BLaER1 treated with 17β-estradiol and CSF1 and Interleukin-3, amounts not matched to agents 10 nM and 100 nM (cell line): Measurements from ENCODE around the gene TMEM69.
"Not testable (repeated sequence)": the region's sequence is repeated elsewhere in the genome, so short reads cannot be mapped to it uniquely, and the experiment has no call there.

ENCODE experiments used
- H3K27ac ChIP-seq, 11 experiments: shearing (Covaris generic); formaldehyde crosslinking; 2 replicates each; pipeline ENCODE4 v1.8.1; 2022
- H3K27me3 ChIP-seq, 11 experiments: shearing (Covaris generic); formaldehyde crosslinking; 2 replicates each; pipeline ENCODE4 v1.8.1; 2022
- H3K36me3 ChIP-seq, 11 experiments: shearing (Covaris generic); formaldehyde crosslinking; 2 replicates each; pipeline ENCODE4 v1.8.1; 2022
- H3K4me1 ChIP-seq, 10 experiments: shearing (Covaris generic); formaldehyde crosslinking; 2 replicates each; pipeline ENCODE4 v1.8.1; 2022
- H3K4me2 ChIP-seq, 11 experiments: shearing (Covaris generic); formaldehyde crosslinking; 2 replicates each; pipeline ENCODE4 v1.8.1; 2022
- H3K4me3 ChIP-seq, 10 experiments: shearing (Covaris generic); formaldehyde crosslinking; 2 replicates each; pipeline ENCODE4 v1.8.1; 2022
- H3K9ac ChIP-seq, 11 experiments: shearing (Covaris generic); formaldehyde crosslinking; 2 replicates each; pipeline ENCODE4 v1.8.1; 2022
- H3K9me3 ChIP-seq, 11 experiments: shearing (Covaris generic); formaldehyde crosslinking; replicated peaks in 1 of 11; 2 replicates each; pipeline ENCODE4 v1.8.1; 2022
- H4K20me1 ChIP-seq, 11 experiments: shearing (Covaris generic); formaldehyde crosslinking; 2 replicates each; pipeline ENCODE4 v1.8.1; 2022
- Cebpa-rat ChIP-seq, 11 experiments: shearing (Covaris generic); IDR thresholded peaks; 2 replicates each; pipeline ENCODE4 v1.8.1; 2022

TMEM69 gene

DNA sequence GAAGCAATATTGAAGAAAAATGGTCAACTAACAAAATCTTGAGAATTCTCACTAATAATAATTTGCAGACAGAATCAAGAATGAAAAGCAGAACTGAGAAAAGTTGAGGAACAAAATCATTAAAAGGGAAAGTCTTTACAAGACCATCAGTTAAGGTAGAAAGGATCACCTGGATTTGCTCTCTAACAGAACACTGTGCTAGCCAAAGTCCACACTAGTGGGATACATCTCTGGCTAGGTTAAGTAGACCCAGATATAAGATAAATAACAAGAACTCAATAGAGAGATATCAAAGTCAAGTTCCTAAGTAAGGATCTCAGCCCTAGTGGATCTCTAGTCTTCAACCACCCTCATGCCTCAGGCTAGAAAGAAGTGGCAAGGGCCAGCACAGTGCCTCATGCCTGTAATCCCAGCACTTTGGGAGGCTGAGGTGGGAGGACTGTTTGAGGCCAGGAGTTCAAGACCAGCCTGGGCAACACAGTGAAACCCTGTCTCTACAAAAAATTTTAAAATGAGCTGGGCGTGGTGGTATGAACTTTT is 42.9 kb downstream of the TMEM69 start:
- TF ChIP-seq Cebpa-rat (IDR thresholded peaks at IDR 0.05), result no peak
- H4K20me1 ChIP-seq, result no peaks in the 10 kb centered on the region
- H3K27ac ChIP-seq, result no peak overlapping the region
- no peaks in the 10 kb centered on the region for H3K27me3 ChIP-seq
- no peaks in the 10 kb centered on the region for H3K9me3 ChIP-seq
- no peak overlapping the region for H3K4me2 ChIP-seq
- peaks cover 0 to 18% (median 9%) of the 10 kb centered on the region in 10 experiments; a peak in 15 of 20 replicates for H3K4me1 ChIP-seq
- H3K36me3 ChIP-seq, result peaks cover 0 to 5% (median 0%) of the 10 kb centered on the region in 11 experiments; a peak in 1 of 22 replicates
- no peak overlapping the region for H3K9ac ChIP-seq
- no peak overlapping the region for H3K4me3 ChIP-seq

DNA sequence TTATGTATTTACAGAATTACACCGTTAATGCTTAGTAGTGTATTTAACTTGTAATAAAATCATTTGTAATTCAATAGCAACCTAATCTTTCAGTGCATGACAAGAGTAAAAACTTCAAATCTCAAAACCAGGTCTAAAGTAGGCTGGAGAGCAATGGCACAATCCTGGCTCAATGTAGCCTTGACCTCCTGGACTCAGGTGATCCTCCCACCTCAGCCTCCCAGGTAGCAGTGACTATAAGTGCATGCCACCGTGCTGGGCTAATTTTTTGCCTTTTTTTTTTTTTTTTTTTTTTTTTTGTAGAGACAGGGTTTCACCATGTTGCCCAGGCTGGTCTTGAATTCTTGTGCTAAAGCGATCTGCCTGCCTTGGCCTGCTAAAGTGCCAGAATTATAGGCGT is 51.2 kb downstream of the TMEM69 start:
- Histone ChIP-seq H3K4me3 (no peak overlapping the region), H3K9me3 (peaks cover 0 to 12% (median 0%) of the 10 kb centered on the region in 11 experiments; a peak in 4 of 22 replicates), H4K20me1 (no peaks in the 10 kb centered on the region), H3K27me3 (no peaks in the 10 kb centered on the region), H3K4me1 (peaks cover 0 to 24% (median 11%) of the 10 kb centered on the region in 10 experiments; a peak in 15 of 20 replicates), H3K36me3 (peaks cover 0 to 9% (median 0%) of the 10 kb centered on the region in 11 experiments; a peak in 2 of 22 replicates), H3K27ac (no peak overlapping the region), H3K9ac (no peak overlapping the region), H3K4me2 (no peak overlapping the region)
- no peak for TF ChIP-seq Cebpa-rat (IDR thresholded peaks at IDR 0.05)

GRCh38 chr1:45739641-45740156 is 51.7 kb downstream of the TMEM69 start:
- H3K27ac ChIP-seq, H3K4me3 ChIP-seq, H4K20me1 ChIP-seq, H3K9ac ChIP-seq, H3K4me2 ChIP-seq, H3K27me3 ChIP-seq, H3K36me3 ChIP-seq: not testable (repeated sequence)
- Histone ChIP-seq H3K9me3 (peaks cover 0 to 12% (median 0%) of the 10 kb centered on the region in 11 experiments; a peak in 4 of 22 replicates), H3K4me1 (peaks cover 0 to 21% (median 11%) of the 10 kb centered on the region in 10 experiments; a peak in 15 of 20 replicates)
